MM.1S (cell line): ENCODE data around the gene CDH1.

Experiments
- CTCF ChIP-seq: fragments of 300-600 bp; sonication (generic); IDR thresholded peaks from 2 replicates; pipeline ENCODE4 v1.5.1; 2016; ENCODE audit warnings: antibody characterized with exemption, low read length, mixed read lengths
- EZH2 ChIP-seq: fragments of 300-600 bp; sonication (generic); optimal IDR thresholded peaks from 2 replicates; pipeline ENCODE3; 2017; ENCODE audit warnings: low read depth, mild to moderate bottlenecking, antibody characterized with exemption, low read length, mixed read lengths
- EZH2phosphoT487 ChIP-seq: fragments of 300-600 bp; sonication (generic); IDR thresholded peaks from 2 replicates; pipeline ENCODE4 v1.6.1; 2018; ENCODE audit warnings: antibody characterized with exemption, low read length

DNA sequence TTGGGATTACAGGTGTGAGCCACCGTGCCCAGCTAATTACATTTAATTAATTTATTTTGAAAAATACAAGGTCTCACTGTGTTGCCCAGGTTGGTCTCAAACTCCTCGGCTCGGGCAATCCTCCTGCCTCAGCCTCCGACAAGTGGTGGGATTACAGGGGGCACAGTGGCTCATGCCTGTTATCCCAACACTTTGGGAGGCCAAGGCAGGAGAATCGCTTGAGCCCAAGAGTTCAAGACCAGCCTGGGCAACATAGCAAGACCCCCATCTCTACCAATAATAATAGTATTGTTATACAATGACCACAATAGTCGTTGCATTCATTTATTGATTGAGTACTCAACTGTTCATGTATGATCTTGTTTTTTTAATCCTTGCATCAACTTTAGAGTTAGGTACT, 22.0 kb downstream of the CDH1 start:
- TF ChIP-seq EZH2: no peak
- TF ChIP-seq CTCF: no peak
- no peak for TF ChIP-seq EZH2phosphoT487
